ENCODE results near the gene RILPL2.
"Not testable (repeated sequence)": the region's sequence is repeated elsewhere in the genome, so short reads cannot be mapped to it uniquely, and the experiment has no call there.

RILPL2 gene

GRCh38 chr12:123382684-123383083 is 53.8 kb downstream of the RILPL2 start:
- no peak for DNase-seq (ENCODE audit: low read depth)

DNA sequence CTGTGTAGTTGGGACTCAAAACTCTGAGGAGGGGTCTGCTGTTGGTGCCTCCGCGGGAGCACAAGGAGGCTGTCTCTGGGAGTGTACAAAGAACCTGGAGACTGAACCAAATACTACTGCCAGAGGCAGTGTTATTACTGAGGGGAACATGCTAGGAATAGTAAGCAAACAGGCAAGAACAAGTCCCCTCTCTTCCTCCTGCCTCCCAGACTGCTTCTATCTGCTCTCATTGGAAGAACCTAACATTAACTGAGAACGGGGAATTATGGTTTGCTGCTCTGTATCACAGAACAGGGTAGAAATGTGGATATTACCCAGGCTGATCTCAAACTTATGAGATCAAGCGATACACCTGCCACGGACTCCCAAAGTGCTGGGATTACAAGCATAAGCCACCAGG is 57.1 kb downstream of the RILPL2 start:
- DNase-seq (ENCODE audit: low read depth), result no peak

DNA sequence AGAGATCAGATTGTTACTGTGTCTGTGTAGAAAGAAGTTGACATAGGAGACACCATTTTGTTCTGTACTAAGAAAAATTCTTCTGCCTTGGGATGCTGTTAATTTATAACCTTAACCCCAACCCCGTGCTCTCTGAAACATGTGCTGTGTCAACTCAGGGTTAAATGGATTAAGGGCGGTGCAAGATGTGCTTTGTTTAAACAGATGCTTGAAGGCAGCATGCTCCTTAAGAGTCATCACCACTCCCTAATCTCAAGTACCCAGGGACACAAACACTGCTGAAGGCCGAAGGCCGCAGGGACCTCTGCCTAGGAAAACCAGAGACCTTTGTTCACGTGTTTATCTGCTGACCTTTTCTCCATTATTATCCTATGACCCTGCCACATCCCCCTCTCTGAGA is 64.1 kb downstream of the RILPL2 start:
- not testable (repeated sequence) for DNase-seq (ENCODE audit: low read depth)

DNA sequence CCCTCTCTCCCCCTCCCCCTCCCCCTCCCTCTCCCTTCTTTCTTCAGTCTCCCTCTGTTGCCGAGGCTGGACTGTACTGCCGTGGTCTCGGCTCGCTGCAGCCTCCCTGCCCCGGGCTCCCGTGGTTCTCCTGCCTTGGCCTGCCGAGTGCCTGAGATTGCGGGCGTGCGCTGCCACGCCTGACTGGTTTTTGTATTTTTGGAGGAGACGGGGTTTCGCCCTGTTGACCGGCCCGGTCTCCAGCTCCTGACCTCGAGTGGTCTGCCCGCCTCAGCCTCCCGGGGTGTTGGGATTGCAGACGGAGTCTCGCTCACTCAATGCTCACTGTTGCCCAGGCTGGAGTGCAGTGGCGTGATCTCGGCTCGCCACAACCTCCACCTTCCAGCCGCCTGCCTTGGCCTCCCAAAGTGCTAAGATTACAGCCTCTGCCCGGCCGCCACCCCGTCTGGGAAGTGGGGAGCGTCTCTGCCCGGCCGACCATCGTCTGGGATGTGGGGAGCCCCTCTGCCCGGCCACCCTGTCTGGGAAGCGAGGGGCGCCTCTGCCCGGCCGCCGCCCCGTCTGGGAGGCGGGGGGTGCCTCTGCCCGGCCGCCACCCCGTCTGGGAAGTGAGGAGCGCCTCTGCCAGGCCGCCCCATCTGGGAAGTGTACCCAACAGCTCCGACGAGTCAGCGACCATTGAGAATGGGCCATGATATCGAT is 64.7 kb downstream of the RILPL2 start:
- not testable (repeated sequence) for DNase-seq (ENCODE audit: low read depth)

DNA sequence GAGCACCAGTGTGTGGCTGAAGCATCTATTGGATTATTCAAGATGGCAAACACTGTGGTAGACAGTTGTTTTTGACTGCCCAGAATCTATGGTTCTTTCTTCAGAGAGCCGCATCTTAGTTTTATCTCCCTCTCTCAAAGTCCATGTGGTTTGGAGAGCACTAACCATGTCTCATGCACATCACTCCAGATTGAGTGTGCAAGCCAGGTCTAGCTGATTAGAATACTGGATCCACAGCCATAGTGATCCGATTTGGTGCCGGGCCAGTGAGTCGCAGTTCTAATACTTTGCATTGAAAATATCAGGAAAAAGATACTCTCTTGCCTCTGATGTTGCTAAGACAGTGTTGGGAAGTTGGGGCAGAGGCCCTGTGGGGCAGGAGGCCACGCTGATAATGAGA is 67.3 kb downstream of the RILPL2 start:
- no peak for DNase-seq (ENCODE audit: low read depth)

- not testable (repeated sequence) for DNase-seq (ENCODE audit: low read depth)
Measured at GRCh38 chr12:123368431-123368830, 68.1 kb downstream of the RILPL2 start.

GRCh38 chr12:123367511-123367910 is 69.0 kb downstream of the RILPL2 start:
- no peak for DNase-seq (ENCODE audit: low read depth)

Measured in activated T-helper 9 cell treated with anti-CD3 and anti-CD28 coated beads, Interleukin-2, amount 50 U/mL, for 16 hours (primary cell).